DMS 273 (cell line): ENCODE data around the gene ZNF474.

ENCODE experiments used
- DNase-seq: peaks from one replicate; lab custom pipeline; 2025; ENCODE audit not compliant: unreplicated experiment; lab: John Stamatoyannopoulos, UW

The ZNF474 gene

GRCh38 chr5:122180146-122180712, 50.9 kb downstream of the ZNF474 start:
- DNase-seq, result no peak

- no peak for DNase-seq
These were observed 51.7 kb downstream of the ZNF474 start for GRCh38 chr5:122180863-122181548.

- DNase-seq, result no peak
These were observed 52.5 kb downstream of the ZNF474 start for GRCh38 chr5:122181863-122182262.

GRCh38 chr5:122182491-122182921, 53.2 kb downstream of the ZNF474 start:
- peak; percentile 58 for DNase-seq

- DNase-seq, result peak; percentile 10
These were observed 53.9 kb downstream of the ZNF474 start for GRCh38 chr5:122183098-122183787.

- DNase-seq, result no peak
These were observed 54.4 kb downstream of the ZNF474 start for GRCh38 chr5:122183788-122184170.

GRCh38 chr5:122184676-122185255, 55.4 kb downstream of the ZNF474 start:
- DNase-seq, result no peak

- no peak for DNase-seq
These were observed 58.1 kb downstream of the ZNF474 start for GRCh38 chr5:122187426-122187825.

- no peak for DNase-seq
These were observed 60.8 kb downstream of the ZNF474 start for GRCh38 chr5:122190156-122190555.

GRCh38 chr5:122192497-122193496, 63.5 kb downstream of the ZNF474 start:
- DNase-seq, result peak; percentile 83

GRCh38 chr5:122195802-122196394, 66.6 kb downstream of the ZNF474 start:
- DNase-seq, result peak; percentile 74

GRCh38 chr5:122199146-122199545, 69.8 kb downstream of the ZNF474 start:
- no peak for DNase-seq

- no peak for DNase-seq
These were observed 71.1 kb downstream of the ZNF474 start for GRCh38 chr5:122200450-122200849.

- DNase-seq, result no peak
These were observed 71.5 kb downstream of the ZNF474 start for GRCh38 chr5:122200865-122201264.

- no peak for DNase-seq
These were observed 72.0 kb downstream of the ZNF474 start for GRCh38 chr5:122201365-122201764.

GRCh38 chr5:122202952-122203351, 73.6 kb downstream of the ZNF474 start:
- DNase-seq, result no peak
